Thyroid gland (tissue), 4 donors: ENCODE data around the gene VWA3A.
"Not testable (repeated sequence)": the region's sequence is repeated elsewhere in the genome, so short reads cannot be mapped to it uniquely, and the experiment has no call there.

Experiments used
- POLR2A ChIP-seq, 2 donors: fragments of 450-650 bp; IDR thresholded peaks; one replicate each; pipeline ENCODE4 v1.6.1; 2017; ENCODE audit warnings: antibody characterized with exemption in 2 of 2, mild to moderate bottlenecking in 2 of 2, moderate library complexity in 1 of 2
- TF ChIP-seq, protein P1 (sequence below), 6 experiments: fragments of 200-600 bp in 3 of 6; fragments of 450-650 bp in 3 of 6; sonication (generic) in 3 of 6; IDR thresholded peaks; one replicate each; pipeline ENCODE4 v1.5.1; 2016 to 2019; ENCODE audit warnings: antibody characterized with exemption in 6 of 6, mild to moderate bottlenecking in 2 of 6, inconsistent platforms in 1 of 6, moderate library complexity in 1 of 6

DNA sequence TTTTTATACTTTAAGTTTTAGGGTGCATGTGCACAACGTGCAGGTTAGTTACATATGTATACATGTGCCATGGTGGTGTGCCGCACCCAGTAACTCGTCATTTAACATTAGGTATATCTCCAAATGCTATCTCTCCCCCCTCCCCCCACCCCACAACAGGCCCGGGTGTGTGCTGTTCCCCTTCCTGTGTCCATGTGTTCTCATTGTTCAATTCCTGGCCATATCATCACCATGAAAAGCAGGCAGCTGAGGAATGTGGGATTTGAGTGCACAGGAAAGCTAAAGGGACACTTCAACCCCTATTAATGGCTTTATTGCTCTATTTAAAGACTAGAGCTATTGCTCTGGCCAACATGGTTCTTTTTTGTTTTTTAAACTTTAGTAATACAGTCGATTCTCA lies 46.5 kb upstream of the VWA3A start:
- TF ChIP-seq, protein P1, sequence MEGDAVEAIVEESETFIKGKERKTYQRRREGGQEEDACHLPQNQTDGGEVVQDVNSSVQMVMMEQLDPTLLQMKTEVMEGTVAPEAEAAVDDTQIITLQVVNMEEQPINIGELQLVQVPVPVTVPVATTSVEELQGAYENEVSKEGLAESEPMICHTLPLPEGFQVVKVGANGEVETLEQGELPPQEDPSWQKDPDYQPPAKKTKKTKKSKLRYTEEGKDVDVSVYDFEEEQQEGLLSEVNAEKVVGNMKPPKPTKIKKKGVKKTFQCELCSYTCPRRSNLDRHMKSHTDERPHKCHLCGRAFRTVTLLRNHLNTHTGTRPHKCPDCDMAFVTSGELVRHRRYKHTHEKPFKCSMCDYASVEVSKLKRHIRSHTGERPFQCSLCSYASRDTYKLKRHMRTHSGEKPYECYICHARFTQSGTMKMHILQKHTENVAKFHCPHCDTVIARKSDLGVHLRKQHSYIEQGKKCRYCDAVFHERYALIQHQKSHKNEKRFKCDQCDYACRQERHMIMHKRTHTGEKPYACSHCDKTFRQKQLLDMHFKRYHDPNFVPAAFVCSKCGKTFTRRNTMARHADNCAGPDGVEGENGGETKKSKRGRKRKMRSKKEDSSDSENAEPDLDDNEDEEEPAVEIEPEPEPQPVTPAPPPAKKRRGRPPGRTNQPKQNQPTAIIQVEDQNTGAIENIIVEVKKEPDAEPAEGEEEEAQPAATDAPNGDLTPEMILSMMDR (IDR thresholded peaks at IDR 0.05) = not testable (repeated sequence)
- not testable (repeated sequence) for TF ChIP-seq POLR2A (IDR thresholded peaks at IDR 0.05)
